ENCODE results near the gene FAM219A. TPM values are rescaled to one million over a fixed set of nuclear protein-coding genes. Genes with fewer than 3 reads are reported as not detected.

The FAM219A gene
- total RNA-seq, 1 experiment from 2014 or later = 14.7 TPM

DNA sequence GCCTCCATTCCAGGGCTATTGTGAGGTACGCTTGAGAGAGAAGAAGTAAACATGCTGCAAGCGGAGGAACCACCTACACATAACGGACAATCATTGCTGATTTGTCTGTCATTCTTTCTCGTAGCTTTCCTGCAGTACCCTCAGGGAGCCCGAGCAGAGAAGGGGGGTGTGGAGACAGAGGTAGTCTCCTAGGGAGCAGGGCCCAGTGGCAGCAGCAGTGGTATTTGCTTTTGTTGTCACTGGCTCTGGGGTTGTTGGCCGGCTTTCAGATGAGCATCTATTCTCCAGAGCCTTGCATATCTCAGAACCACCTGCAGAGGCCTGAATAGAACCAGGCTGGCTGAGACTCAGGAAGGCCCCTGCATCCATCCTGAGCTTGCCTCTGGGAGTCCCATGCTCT is 44.5 kb upstream of the FAM219A start:
- Histone ChIP-seq H3K27me3 (replicated peaks; ENCODE audit: control insufficient read depth, insufficient read depth, low read length) (no peaks in the 10 kb centered on the region), H3K4me3 (ENCODE audit: low read depth, low read length) (no peak overlapping the region), H3K36me3 (ENCODE audit: control insufficient read depth, insufficient read depth, low read length) (no peaks in the 10 kb centered on the region), H3K4me1 (no peaks in the 10 kb centered on the region), H3K9me3 (no peaks in the 10 kb centered on the region)
- Mint-ChIP-seq H3K27me3 (ENCODE audit: insufficient read depth, unreplicated experiment) (peaks cover 17% of the 10 kb centered on the region), H3K4me3 (ENCODE audit: unreplicated experiment) (no peak overlapping the region), H3K9me3 (ENCODE audit: unreplicated experiment) (no peaks in the 10 kb centered on the region), H3K36me3 (ENCODE audit: insufficient read depth, unreplicated experiment) (no peaks in the 10 kb centered on the region), H3K27ac (ENCODE audit: unreplicated experiment) (no peak overlapping the region), H3K4me1 (ENCODE audit: low read depth, unreplicated experiment) (no peaks in the 10 kb centered on the region)
- DNase-seq = no peak
- ChIA-PET POLR2A (no interaction called here), CTCF (interaction anchor here (1.1 to 2.9 kb wide), 4 partner anchors 18 to 100 kb away, joined by 3 to 16 read pairs (median 4); no protein-coding TSS in a partner anchor)
- intact Hi-C loops (cut with micrococcal nuclease; ENCODE audit: unreplicated experiment) = loop anchor here (5.0 kb wide), 1 partner anchor 44 kb away; no protein-coding TSS in a partner anchor
- TF ChIP-seq, protein P1, sequence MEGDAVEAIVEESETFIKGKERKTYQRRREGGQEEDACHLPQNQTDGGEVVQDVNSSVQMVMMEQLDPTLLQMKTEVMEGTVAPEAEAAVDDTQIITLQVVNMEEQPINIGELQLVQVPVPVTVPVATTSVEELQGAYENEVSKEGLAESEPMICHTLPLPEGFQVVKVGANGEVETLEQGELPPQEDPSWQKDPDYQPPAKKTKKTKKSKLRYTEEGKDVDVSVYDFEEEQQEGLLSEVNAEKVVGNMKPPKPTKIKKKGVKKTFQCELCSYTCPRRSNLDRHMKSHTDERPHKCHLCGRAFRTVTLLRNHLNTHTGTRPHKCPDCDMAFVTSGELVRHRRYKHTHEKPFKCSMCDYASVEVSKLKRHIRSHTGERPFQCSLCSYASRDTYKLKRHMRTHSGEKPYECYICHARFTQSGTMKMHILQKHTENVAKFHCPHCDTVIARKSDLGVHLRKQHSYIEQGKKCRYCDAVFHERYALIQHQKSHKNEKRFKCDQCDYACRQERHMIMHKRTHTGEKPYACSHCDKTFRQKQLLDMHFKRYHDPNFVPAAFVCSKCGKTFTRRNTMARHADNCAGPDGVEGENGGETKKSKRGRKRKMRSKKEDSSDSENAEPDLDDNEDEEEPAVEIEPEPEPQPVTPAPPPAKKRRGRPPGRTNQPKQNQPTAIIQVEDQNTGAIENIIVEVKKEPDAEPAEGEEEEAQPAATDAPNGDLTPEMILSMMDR (IDR thresholded peaks at IDR 0.05; ENCODE audit: insufficient read depth in 1 of 2, low read depth in 1 of 2, low read length in 1 of 2, severe bottlenecking in 1 of 2, unreplicated experiment in 1 of 2) = no peak
- BruUV-seq (replicated peaks) = no TSS peak

DNA sequence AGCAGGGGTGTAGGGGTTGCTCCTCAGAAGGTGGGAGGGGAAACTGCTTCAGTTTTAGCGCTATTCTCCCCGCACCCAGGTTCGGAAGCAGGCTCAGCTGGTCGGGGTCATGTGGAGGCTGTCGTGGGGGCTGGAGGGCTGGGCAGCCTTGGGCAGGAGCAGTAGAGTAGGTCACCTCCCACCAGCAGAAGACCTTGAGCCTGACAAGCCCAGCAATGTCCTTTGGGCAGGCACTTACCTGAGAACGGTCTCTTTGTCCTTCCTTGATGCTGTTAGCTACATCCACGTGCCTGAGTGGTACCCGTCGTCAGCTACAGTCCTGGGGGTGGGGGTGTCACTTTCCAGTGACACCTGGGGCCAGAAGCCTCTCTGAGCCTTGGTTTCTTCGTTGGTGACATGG is 44.1 kb upstream of the FAM219A start:
- H3K9me3 Mint-ChIP-seq (ENCODE audit: unreplicated experiment) = no peaks in the 10 kb centered on the region
- no peaks in the 10 kb centered on the region for H3K9me3 ChIP-seq
- no peaks in the 10 kb centered on the region for H3K4me1 ChIP-seq
- H3K27me3 ChIP-seq (replicated peaks; ENCODE audit: control insufficient read depth, insufficient read depth, low read length) = no peaks in the 10 kb centered on the region
- H3K36me3 Mint-ChIP-seq (ENCODE audit: insufficient read depth, unreplicated experiment) = no peaks in the 10 kb centered on the region
- intact Hi-C loops (cut with micrococcal nuclease; ENCODE audit: unreplicated experiment) = loop anchor here (5.0 kb wide), 1 partner anchor 45 kb away; no protein-coding TSS in a partner anchor
- H3K36me3 ChIP-seq (ENCODE audit: control insufficient read depth, insufficient read depth, low read length) = no peaks in the 10 kb centered on the region
- DNase-seq = no peak
- no peak overlapping the region for H3K27ac Mint-ChIP-seq (ENCODE audit: unreplicated experiment)
- TF ChIP-seq, protein P1 (IDR thresholded peaks at IDR 0.05; ENCODE audit: insufficient read depth in 1 of 2, low read depth in 1 of 2, low read length in 1 of 2, severe bottlenecking in 1 of 2, unreplicated experiment in 1 of 2) = no peak
- ChIA-PET POLR2A (no interaction called here), CTCF (interaction anchor here (0.7 to 2.9 kb wide), 6 partner anchors 8 to 100 kb away, joined by 3 to 16 read pairs (median 4); no protein-coding TSS in a partner anchor)
- no peak overlapping the region for H3K4me3 Mint-ChIP-seq (ENCODE audit: unreplicated experiment)
- peaks cover 17% of the 10 kb centered on the region for H3K27me3 Mint-ChIP-seq (ENCODE audit: insufficient read depth, unreplicated experiment)
- no TSS peak for BruUV-seq (replicated peaks)
- H3K4me1 Mint-ChIP-seq (ENCODE audit: low read depth, unreplicated experiment) = no peaks in the 10 kb centered on the region
- no peak overlapping the region for H3K4me3 ChIP-seq (ENCODE audit: low read depth, low read length)

DNA sequence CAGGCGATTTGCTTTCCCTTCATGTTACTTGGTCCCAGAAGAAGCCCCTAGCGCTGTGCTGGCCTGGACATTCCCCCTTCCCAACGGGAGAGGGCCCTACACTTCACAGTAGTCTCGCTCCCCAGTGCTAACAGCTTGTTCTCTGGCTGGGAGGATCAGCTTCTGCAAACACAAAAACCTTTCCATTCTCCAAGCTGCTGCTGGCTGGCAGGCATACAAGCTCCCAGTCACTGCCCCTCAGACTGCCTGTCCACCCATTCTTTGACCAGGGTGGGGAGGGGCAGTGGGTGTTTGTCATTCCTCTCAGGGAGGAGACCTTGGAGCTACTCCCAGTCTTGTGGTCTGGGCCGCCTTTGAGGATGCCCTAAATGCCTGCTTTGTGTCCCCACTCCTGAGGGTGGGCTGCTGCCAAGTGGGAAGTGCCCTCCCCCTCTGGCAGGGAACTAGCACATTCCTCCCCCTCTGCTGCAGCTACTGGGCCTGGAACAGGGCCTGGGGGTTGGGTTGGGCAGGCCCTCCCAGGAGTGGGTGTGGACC is 43.6 kb upstream of the FAM219A start:
- Mint-ChIP-seq H3K9me3 (ENCODE audit: unreplicated experiment) (no peaks in the 10 kb centered on the region), H3K4me3 (ENCODE audit: unreplicated experiment) (no peak overlapping the region), H3K36me3 (ENCODE audit: insufficient read depth, unreplicated experiment) (no peaks in the 10 kb centered on the region), H3K4me1 (ENCODE audit: low read depth, unreplicated experiment) (no peaks in the 10 kb centered on the region), H3K27me3 (ENCODE audit: insufficient read depth, unreplicated experiment) (peaks cover 17% of the 10 kb centered on the region), H3K27ac (ENCODE audit: unreplicated experiment) (no peak overlapping the region)
- Histone ChIP-seq H3K4me1 (no peaks in the 10 kb centered on the region), H3K36me3 (ENCODE audit: control insufficient read depth, insufficient read depth, low read length) (no peaks in the 10 kb centered on the region), H3K4me3 (ENCODE audit: low read depth, low read length) (no peak overlapping the region), H3K27me3 (replicated peaks; ENCODE audit: control insufficient read depth, insufficient read depth, low read length) (no peaks in the 10 kb centered on the region), H3K9me3 (no peaks in the 10 kb centered on the region)
- no TSS peak for BruUV-seq (replicated peaks)
- TF ChIP-seq, protein P1 (IDR thresholded peaks at IDR 0.05; ENCODE audit: insufficient read depth in 1 of 2, low read depth in 1 of 2, low read length in 1 of 2, severe bottlenecking in 1 of 2, unreplicated experiment in 1 of 2) = no peak
- CTCF ChIA-PET = interaction anchor here (0.7 to 2.9 kb wide), 6 partner anchors 9 to 101 kb away, joined by 3 to 16 read pairs (median 4); no protein-coding TSS in a partner anchor
- POLR2A ChIA-PET = no interaction called here
- DNase-seq = no peak
- intact Hi-C loops (cut with micrococcal nuclease; ENCODE audit: unreplicated experiment) = loop anchor here (2.0 to 5.0 kb wide), 3 partner anchors 45 to 169 kb away; no protein-coding TSS in a partner anchor

Measured in Caco-2 (cell line).